ENCODE data around the gene ZNF420.
"Not testable (repeated sequence)": the region's sequence is repeated elsewhere in the genome, so short reads cannot be mapped to it uniquely, and the experiment has no call there.

The ZNF420 gene

GRCh38 chr19:37082307-37082706 is 4.1 kb downstream of the ZNF420 start:
- DNase-seq: no peak
- no peak overlapping the region for H3K27ac Mint-ChIP-seq
- H3K27me3 Mint-ChIP-seq (ENCODE audit: low read depth, poor library complexity): peaks cover 3% of the 10 kb centered on the region
- H3K4me3 Mint-ChIP-seq: no peak overlapping the region
- no peak for TF ChIP-seq CTCF (IDR thresholded peaks at IDR 0.05)
- H3K4me1 Mint-ChIP-seq: peaks cover 21% of the 10 kb centered on the region
- H3K9me3 Mint-ChIP-seq: peaks cover 95% of the 10 kb centered on the region
- peaks cover 93% of the 10 kb centered on the region for H3K36me3 Mint-ChIP-seq (ENCODE audit: low read depth)

- Mint-ChIP-seq H3K36me3 (ENCODE audit: low read depth) (peaks cover 97% of the 10 kb centered on the region), H3K9me3 (peaks cover 94% of the 10 kb centered on the region), H3K27ac (no peak overlapping the region), H3K4me1 (no peaks in the 10 kb centered on the region), H3K27me3 (ENCODE audit: low read depth, poor library complexity) (peaks cover 3% of the 10 kb centered on the region), H3K4me3 (no peak overlapping the region)
- TF ChIP-seq CTCF (IDR thresholded peaks at IDR 0.05): no peak
- DNase-seq: no peak
Observed at GRCh38 chr19:37087110-37087509, 8.9 kb downstream of the ZNF420 start.

- H3K27ac Mint-ChIP-seq: no peak overlapping the region
Observed at GRCh38 chr19:37095859-37096258, 17.6 kb downstream of the ZNF420 start.

GRCh38 chr19:37098570-37098969 is 20.3 kb downstream of the ZNF420 start:
- Mint-ChIP-seq H3K9me3 (peaks cover 100% of the 10 kb centered on the region), H3K36me3 (ENCODE audit: low read depth) (peaks cover 100% of the 10 kb centered on the region), H3K4me1 (no peaks in the 10 kb centered on the region), H3K27ac (no peak overlapping the region), H3K27me3 (ENCODE audit: low read depth, poor library complexity) (no peaks in the 10 kb centered on the region), H3K4me3 (no peak overlapping the region)
- TF ChIP-seq CTCF (IDR thresholded peaks at IDR 0.05): no peak
- no peak for DNase-seq

More at GRCh38 chr19:37095859-37096258, 17.6 kb downstream of the ZNF420 start:
- Mint-ChIP-seq H3K36me3 (ENCODE audit: low read depth) (peaks cover 100% of the 10 kb centered on the region), H3K9me3 (peaks cover 100% of the 10 kb centered on the region), H3K27me3 (ENCODE audit: low read depth, poor library complexity) (peaks cover 3% of the 10 kb centered on the region), H3K4me1 (no peaks in the 10 kb centered on the region), H3K4me3 (no peak overlapping the region)
- no peak for DNase-seq
- no peak for TF ChIP-seq CTCF (IDR thresholded peaks at IDR 0.05)

GRCh38 chr19:37104135-37104534 is 25.9 kb downstream of the ZNF420 start:
- H3K4me1 Mint-ChIP-seq; H3K4me3 Mint-ChIP-seq; DNase-seq; H3K27ac Mint-ChIP-seq; H3K27me3 Mint-ChIP-seq (ENCODE audit: low read depth, poor library complexity): not testable (repeated sequence)
- Mint-ChIP-seq H3K36me3 (ENCODE audit: low read depth) (peaks cover 98% of the 10 kb centered on the region), H3K9me3 (peaks cover 98% of the 10 kb centered on the region)

GRCh38 chr19:37111753-37112152 is 33.5 kb downstream of the ZNF420 start:
- H3K27ac Mint-ChIP-seq; H3K4me3 Mint-ChIP-seq; H3K27me3 Mint-ChIP-seq (ENCODE audit: low read depth, poor library complexity); H3K4me1 Mint-ChIP-seq; DNase-seq: not testable (repeated sequence)
- peaks cover 100% of the 10 kb centered on the region for H3K9me3 Mint-ChIP-seq
- H3K36me3 Mint-ChIP-seq (ENCODE audit: low read depth): peaks cover 100% of the 10 kb centered on the region

GRCh38 chr19:37114001-37114400 is 35.8 kb downstream of the ZNF420 start:
- no peak overlapping the region for H3K27ac Mint-ChIP-seq
- H3K4me1 Mint-ChIP-seq: no peaks in the 10 kb centered on the region
- no peak for DNase-seq
- peaks cover 3% of the 10 kb centered on the region for H3K27me3 Mint-ChIP-seq (ENCODE audit: low read depth, poor library complexity)
- no peak overlapping the region for H3K4me3 Mint-ChIP-seq
- TF ChIP-seq CTCF (IDR thresholded peaks at IDR 0.05): no peak
- peaks cover 89% of the 10 kb centered on the region for H3K36me3 Mint-ChIP-seq (ENCODE audit: low read depth)
- peaks cover 98% of the 10 kb centered on the region for H3K9me3 Mint-ChIP-seq

GRCh38 chr19:37122093-37122492 is 43.9 kb downstream of the ZNF420 start:
- not testable (repeated sequence) for H3K27ac Mint-ChIP-seq; DNase-seq; H3K27me3 Mint-ChIP-seq (ENCODE audit: low read depth, poor library complexity); H3K4me1 Mint-ChIP-seq; H3K4me3 Mint-ChIP-seq
- Mint-ChIP-seq H3K9me3 (peaks cover 87% of the 10 kb centered on the region), H3K36me3 (ENCODE audit: low read depth) (peaks cover 58% of the 10 kb centered on the region)

All from nephron progenitor cell (in vitro differentiated cells).